Measurements from ENCODE around the gene ST8SIA3. TPM values are rescaled to one million over a fixed set of nuclear protein-coding genes. Genes with fewer than 3 reads are reported as not detected.

ST8SIA3 gene
- total RNA-seq, 6 donors from 2014 or later, result under 0.01 TPM; not detected in 5

- Histone ChIP-seq H3K36me3 (no peaks in the 10 kb centered on the region), H3K9me3 (no peaks in the 10 kb centered on the region), H3K4me3 (no peak overlapping the region), H3K27ac (no peak overlapping the region), H3K4me1 (no peaks in the 10 kb centered on the region), H3K27me3 (no peaks in the 10 kb centered on the region)
- ATAC-seq (ENCODE audit: low FRiP score in 2 of 2) (no peak), DNase-seq (no peak)
- TF ChIP-seq POLR2A (IDR thresholded peaks at IDR 0.05), result no peak
- TF ChIP-seq POLR2AphosphoS5 (IDR thresholded peaks at IDR 0.05), result no peak
- no peak for TF ChIP-seq EP300 (IDR thresholded peaks at IDR 0.05)
- TF ChIP-seq, protein P1, sequence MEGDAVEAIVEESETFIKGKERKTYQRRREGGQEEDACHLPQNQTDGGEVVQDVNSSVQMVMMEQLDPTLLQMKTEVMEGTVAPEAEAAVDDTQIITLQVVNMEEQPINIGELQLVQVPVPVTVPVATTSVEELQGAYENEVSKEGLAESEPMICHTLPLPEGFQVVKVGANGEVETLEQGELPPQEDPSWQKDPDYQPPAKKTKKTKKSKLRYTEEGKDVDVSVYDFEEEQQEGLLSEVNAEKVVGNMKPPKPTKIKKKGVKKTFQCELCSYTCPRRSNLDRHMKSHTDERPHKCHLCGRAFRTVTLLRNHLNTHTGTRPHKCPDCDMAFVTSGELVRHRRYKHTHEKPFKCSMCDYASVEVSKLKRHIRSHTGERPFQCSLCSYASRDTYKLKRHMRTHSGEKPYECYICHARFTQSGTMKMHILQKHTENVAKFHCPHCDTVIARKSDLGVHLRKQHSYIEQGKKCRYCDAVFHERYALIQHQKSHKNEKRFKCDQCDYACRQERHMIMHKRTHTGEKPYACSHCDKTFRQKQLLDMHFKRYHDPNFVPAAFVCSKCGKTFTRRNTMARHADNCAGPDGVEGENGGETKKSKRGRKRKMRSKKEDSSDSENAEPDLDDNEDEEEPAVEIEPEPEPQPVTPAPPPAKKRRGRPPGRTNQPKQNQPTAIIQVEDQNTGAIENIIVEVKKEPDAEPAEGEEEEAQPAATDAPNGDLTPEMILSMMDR (IDR thresholded peaks at IDR 0.05), result no peak
- 24 to 27% methylated on average over 1 of the region's 1 CpG for WGBS, 2 donors
Measured at GRCh38 chr18:57325491-57326166, 26.7 kb upstream of the ST8SIA3 start.

GRCh38 chr18:57326718-57327323 is 25.5 kb upstream of the ST8SIA3 start:
- H3K27me3 ChIP-seq, result no peaks in the 10 kb centered on the region
- no peak overlapping the region for H3K4me3 ChIP-seq
- no peak overlapping the region for H3K27ac ChIP-seq
- WGBS, 2 donors, result 50 to 56% methylated on average over 8 of the region's 8 CpGs
- TF ChIP-seq EP300 (IDR thresholded peaks at IDR 0.05) (no peak), POLR2A (IDR thresholded peaks at IDR 0.05) (no peak), POLR2AphosphoS5 (IDR thresholded peaks at IDR 0.05) (no peak)
- TF ChIP-seq, protein P1 (IDR thresholded peaks at IDR 0.05), result no peak
- DNase-seq (no peak), ATAC-seq (ENCODE audit: low FRiP score in 2 of 2) (no peak)
- H3K4me1 ChIP-seq, result no peaks in the 10 kb centered on the region
- H3K9me3 ChIP-seq, result no peaks in the 10 kb centered on the region
- no peaks in the 10 kb centered on the region for H3K36me3 ChIP-seq

GRCh38 chr18:57328665-57329064 is 23.7 kb upstream of the ST8SIA3 start:
- no peaks in the 10 kb centered on the region for H3K9me3 ChIP-seq
- no peak for DNase-seq
- no peak overlapping the region for H3K4me3 ChIP-seq
- no peaks in the 10 kb centered on the region for H3K4me1 ChIP-seq
- no peak overlapping the region for H3K27ac ChIP-seq
- H3K36me3 ChIP-seq, result no peaks in the 10 kb centered on the region
- TF ChIP-seq, protein P1 (IDR thresholded peaks at IDR 0.05), result no peak
- TF ChIP-seq EP300 (IDR thresholded peaks at IDR 0.05) (no peak), POLR2AphosphoS5 (IDR thresholded peaks at IDR 0.05) (no peak), POLR2A (IDR thresholded peaks at IDR 0.05) (no peak)
- WGBS, 2 donors, result 79 to 89% methylated on average over 3 of the region's 3 CpGs
- no peaks in the 10 kb centered on the region for H3K27me3 ChIP-seq
- no peak for ATAC-seq (ENCODE audit: low FRiP score in 2 of 2)

- H3K9me3 ChIP-seq, result no peaks in the 10 kb centered on the region
- no peak overlapping the region for H3K4me3 ChIP-seq
- ATAC-seq (ENCODE audit: low FRiP score in 2 of 2) (no peak), DNase-seq (no peak)
- H3K27me3 ChIP-seq, result no peaks in the 10 kb centered on the region
- WGBS, 2 donors, result 73 to 92% methylated on average over 5 of the region's 5 CpGs
- no peak for TF ChIP-seq EP300 (IDR thresholded peaks at IDR 0.05)
- TF ChIP-seq, protein P1 (IDR thresholded peaks at IDR 0.05), result no peak
- TF ChIP-seq POLR2A (IDR thresholded peaks at IDR 0.05), result no peak
- no peak for TF ChIP-seq POLR2AphosphoS5 (IDR thresholded peaks at IDR 0.05)
- no peak overlapping the region for H3K27ac ChIP-seq
- H3K4me1 ChIP-seq, result no peaks in the 10 kb centered on the region
- H3K36me3 ChIP-seq, result no peaks in the 10 kb centered on the region
Measured at GRCh38 chr18:57329856-57330255, 22.5 kb upstream of the ST8SIA3 start.

DNA sequence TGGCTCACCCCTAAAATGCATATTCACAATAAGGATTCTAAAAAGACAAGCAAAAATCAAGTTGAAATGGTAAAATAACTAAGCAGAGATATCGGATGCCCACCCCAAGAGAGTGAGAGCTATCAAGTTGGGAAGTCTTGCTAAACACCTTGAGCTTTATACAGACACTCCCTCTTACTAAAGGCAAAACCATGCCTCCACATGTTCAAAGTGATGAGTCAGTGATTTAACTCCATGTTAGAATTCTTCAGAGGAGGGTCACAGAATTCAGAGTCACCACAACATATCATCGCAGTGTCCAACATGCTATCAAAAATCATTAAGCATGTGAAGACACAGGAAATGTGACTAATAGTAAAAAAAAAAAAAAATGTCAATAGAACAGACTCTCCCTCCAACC is 20.6 kb upstream of the ST8SIA3 start:
- H3K9me3 ChIP-seq, result no peaks in the 10 kb centered on the region
- no peak for TF ChIP-seq POLR2AphosphoS5 (IDR thresholded peaks at IDR 0.05)
- no peak for TF ChIP-seq POLR2A (IDR thresholded peaks at IDR 0.05)
- TF ChIP-seq, protein P1 (IDR thresholded peaks at IDR 0.05), result no peak
- no peak for TF ChIP-seq EP300 (IDR thresholded peaks at IDR 0.05)
- no peaks in the 10 kb centered on the region for H3K27me3 ChIP-seq
- no peak overlapping the region for H3K27ac ChIP-seq
- DNase-seq (no peak), ATAC-seq (ENCODE audit: low FRiP score in 2 of 2) (no peak)
- no peaks in the 10 kb centered on the region for H3K36me3 ChIP-seq
- WGBS, 2 donors, result 92 to 96% methylated on average over 2 of the region's 2 CpGs
- H3K4me3 ChIP-seq, result no peak overlapping the region
- no peaks in the 10 kb centered on the region for H3K4me1 ChIP-seq

Measured in upper lobe of left lung (tissue), 6 donors.